CD14-positive monocyte (primary cell): Measurements from ENCODE around the gene PYHIN1. TPM values are rescaled to one million over a fixed set of nuclear protein-coding genes. Genes with fewer than 3 reads are reported as not detected.

Source experiments
- DNase-seq, 3 donors: peaks; one replicate each; pipeline ENCODE4 v3.0.0-alpha.2; 2011 to 2022
- H2AFZ ChIP-seq: 2 replicates; pipeline ENCODE4 v1.6.0; 2012; ENCODE audit warnings: mild to moderate bottlenecking, low read depth, low read length, inconsistent platforms; ENCODE audit not compliant: insufficient read depth, poor library complexity, severe bottlenecking
- H3K27ac ChIP-seq, 2 donors: 1 replicate in 1 of 2; 2 replicates in 1 of 2; pipeline ENCODE4 v1.5.1; 2012 to 2013; ENCODE audit warnings: low read length in 2 of 2, control low read depth in 1 of 2, inconsistent platforms in 1 of 2, low read depth in 1 of 2, mild to moderate bottlenecking in 1 of 2
- H3K27me3 ChIP-seq, 2 donors: one replicate each; pipeline versions ENCODE4 v1.6.0 to v1.6.1; 2011 to 2013; ENCODE audit warnings: low read length in 2 of 2; ENCODE audit not compliant: control insufficient read depth in 2 of 2, insufficient read depth in 2 of 2
- H3K36me3 ChIP-seq, 2 donors: replicated peaks in 1 of 2; 1 replicate in 1 of 2; 2 replicates in 1 of 2; pipeline versions ENCODE4 v1.5.1 to v1.6.1; 2012 to 2013; ENCODE audit warnings: low read length in 2 of 2, control low read depth in 1 of 2, inconsistent platforms in 1 of 2, mild to moderate bottlenecking in 1 of 2; ENCODE audit not compliant: insufficient read depth in 2 of 2, control insufficient read depth in 1 of 2
- H3K4me1 ChIP-seq, 2 donors: 1 replicate in 1 of 2; 2 replicates in 1 of 2; pipeline versions ENCODE4 v1.5.1 to v1.6.1; 2012 to 2013; ENCODE audit warnings: low read length in 2 of 2, control low read depth in 1 of 2, inconsistent platforms in 1 of 2, mild to moderate bottlenecking in 1 of 2, moderate library complexity in 1 of 2; ENCODE audit not compliant: insufficient read depth in 2 of 2, control insufficient read depth in 1 of 2
- H3K4me2 ChIP-seq: replicated peaks from 2 replicates; pipeline ENCODE3; 2012; ENCODE audit warnings: low read length, moderate library complexity, mild to moderate bottlenecking; ENCODE audit not compliant: poor library complexity, severe bottlenecking; ENCODE audit errors: extremely low read depth
- H3K4me3 ChIP-seq, 3 experiments: fragments of 200-600 bp in 1 of 3; sonication (generic) in 1 of 3; replicated peaks in 1 of 3; 1 replicate in 2 of 3; 2 replicates in 1 of 3; pipeline ENCODE4 v1.5.1; 2011 to 2013; ENCODE audit warnings: low read length in 3 of 3, mild to moderate bottlenecking in 3 of 3, control low read depth in 2 of 3, low read depth in 2 of 3, inconsistent platforms in 1 of 3, moderate library complexity in 1 of 3
- H3K79me2 ChIP-seq: 2 replicates; pipeline ENCODE4 v1.6.0; 2012; ENCODE audit warnings: mild to moderate bottlenecking, control low read depth, inconsistent platforms, low read length, moderate library complexity; ENCODE audit not compliant: insufficient read depth
- H3K9ac ChIP-seq: 2 replicates; pipeline ENCODE4 v1.6.0; 2017; ENCODE audit warnings: low read length, mild to moderate bottlenecking; ENCODE audit not compliant: insufficient read depth, poor library complexity, severe bottlenecking
- H3K9me3 ChIP-seq, 2 donors: replicated peaks in 1 of 2; 1 replicate in 1 of 2; 2 replicates in 1 of 2; pipeline versions ENCODE4 v1.5.1 to v1.6.1; 2012 to 2013; ENCODE audit warnings: low read length in 2 of 2, control low read depth in 1 of 2; ENCODE audit not compliant: control insufficient read depth in 1 of 2, insufficient read depth in 1 of 2
- H4K20me1 ChIP-seq: 2 replicates; pipeline ENCODE4 v1.6.0; 2012; ENCODE audit warnings: mild to moderate bottlenecking, low read length, control low read depth, moderate library complexity; ENCODE audit not compliant: insufficient read depth
- H3K27ac Mint-ChIP-seq, 7 donors: one replicate each; pipeline ENCODE4 v1.8.0; 2020; ENCODE audit warnings: mild to moderate bottlenecking in 7 of 7, mixed read lengths in 7 of 7, moderate library complexity in 6 of 7, inconsistent platforms in 2 of 7
- H3K27me3 Mint-ChIP-seq, 3 donors: one replicate each; pipeline ENCODE4 v1.8.0; 2021 to 2022; ENCODE audit warnings: low read depth in 3 of 3, mild to moderate bottlenecking in 3 of 3, mixed read lengths in 3 of 3, moderate library complexity in 3 of 3, inconsistent platforms in 1 of 3
- H3K36me3 Mint-ChIP-seq, 2 donors: one replicate each; pipeline ENCODE4 v1.8.0; 2020; ENCODE audit warnings: mixed read lengths in 2 of 2, inconsistent platforms in 1 of 2, mild to moderate bottlenecking in 1 of 2
- H3K4me1 Mint-ChIP-seq: one replicate; pipeline ENCODE4 v1.8.0; 2020; ENCODE audit warnings: mild to moderate bottlenecking, mixed read lengths
- H3K4me3 Mint-ChIP-seq, 2 donors: one replicate each; pipeline ENCODE4 v1.8.0; 2020; ENCODE audit warnings: mild to moderate bottlenecking in 2 of 2, mixed read lengths in 2 of 2, moderate library complexity in 1 of 2
- H3K9me3 Mint-ChIP-seq, 7 donors: one replicate each; pipeline ENCODE4 v1.8.0; 2020 to 2022; ENCODE audit warnings: mixed read lengths in 7 of 7, mild to moderate bottlenecking in 6 of 7, moderate library complexity in 6 of 7, inconsistent platforms in 2 of 7
- CTCF ChIP-seq: fragments of 200-600 bp; IDR thresholded peaks from one replicate; pipeline ENCODE4 v1.8.0; 2022; ENCODE audit warnings: antibody characterized with exemption, mild to moderate bottlenecking
- WGBS: methylation state at CpG from one replicate; pipeline ENCODE4 v1.1.5; 2013; ENCODE audit warnings: missing lambda C conversion rate; ENCODE audit not compliant: insufficient coverage; 5-methylcytosine and 5-hydroxymethylcytosine counted together
- intact Hi-C, 2 donors: fragments of 100-400 bp; cut with micrococcal nuclease; formaldehyde crosslinking; loops; one replicate each; pipeline versions ENCODE4 v1.15.0 to v1.15.1; 2023
- polyA plus RNA-seq, 3 donors: library from polyadenylated mRNA; depleted of rRNA in 1 of 3; unstranded in 2 of 3; stranded (reverse) in 1 of 3; fragments of 300-500 nt in 2 of 3; fragments of >200 nt in 1 of 3; fragmentation: Illumina TruSeq in 2 of 3; gene quantifications; 1 replicate in 2 of 3; 2 replicates in 1 of 3; pipeline ENCODE4 v1.2.3, GENCODE V29; 2012 to 2021

The PYHIN1 gene
- polyA plus RNA-seq, 3 donors: 0.15 to 0.44 TPM; not detected in 1

- no peak for DNase-seq
- Histone ChIP-seq H3K36me3 (no peaks in the 10 kb centered on the region), H2AFZ (no peak overlapping the region), H3K9ac (no peak overlapping the region), H3K27ac (no peak overlapping the region), H3K4me3 (no peak overlapping the region), H3K27me3 (no peaks in the 10 kb centered on the region), H4K20me1 (no peaks in the 10 kb centered on the region), H3K9me3 (no peaks in the 10 kb centered on the region), H3K79me2 (no peaks in the 10 kb centered on the region), H3K4me1 (peaks cover 4 to 9% of the 10 kb centered on the region in 2 donors), H3K4me2 (no peak overlapping the region)
- WGBS: 76% methylated on average over 6 of the region's 11 CpGs
- Mint-ChIP-seq H3K27me3 (peaks cover 0 to 2% (median 0%) of the 10 kb centered on the region in 3 donors), H3K9me3 (no peaks in the 10 kb centered on the region), H3K4me1 (peaks cover 13% of the 10 kb centered on the region), H3K27ac (no peak overlapping the region), H3K4me3 (no peak overlapping the region), H3K36me3 (no peaks in the 10 kb centered on the region)
- TF ChIP-seq CTCF: no peak
- intact Hi-C loops: loop anchor here (2.0 to 10.0 kb wide), 3 partner anchors 202 to 815 kb away; partner anchors contain the start of gene CD1D (in 1 of the 2)
These were observed 68.1 kb downstream of the PYHIN1 start for GRCh38 chr1:158999316-159000069.

- no peaks in the 10 kb centered on the region for H3K36me3 Mint-ChIP-seq
- intact Hi-C loops: loop anchor here in 1 of 2 donors (10.0 kb wide), 1 partner anchor 815 kb away; the partner anchor contains the start of gene CD1D
- no peak overlapping the region for H3K27ac ChIP-seq
- H3K9ac ChIP-seq: no peak overlapping the region
- H3K4me3 Mint-ChIP-seq: no peak overlapping the region
- H3K4me3 ChIP-seq: no peak overlapping the region
- H3K27me3 Mint-ChIP-seq: peaks cover 0 to 2% (median 0%) of the 10 kb centered on the region in 3 donors
- H3K4me2 ChIP-seq: no peak overlapping the region
- H3K27me3 ChIP-seq: no peaks in the 10 kb centered on the region
- H2AFZ ChIP-seq: no peak overlapping the region
- no peak for TF ChIP-seq CTCF
- no peaks in the 10 kb centered on the region for H3K36me3 ChIP-seq
- WGBS: 100% methylated on average over 1 of the region's 6 CpGs
- H3K9me3 ChIP-seq: no peaks in the 10 kb centered on the region
- H4K20me1 ChIP-seq: no peaks in the 10 kb centered on the region
- H3K4me1 Mint-ChIP-seq: peaks cover 13% of the 10 kb centered on the region
- no peaks in the 10 kb centered on the region for H3K9me3 Mint-ChIP-seq
- no peak for DNase-seq
- H3K79me2 ChIP-seq: no peaks in the 10 kb centered on the region
- H3K27ac Mint-ChIP-seq: no peak overlapping the region
- H3K4me1 ChIP-seq: peaks cover 4 to 9% of the 10 kb centered on the region in 2 donors
These were observed 68.7 kb downstream of the PYHIN1 start for GRCh38 chr1:159000070-159000409.
